Endometrium (tissue), 2 donors: Measurements from ENCODE around the gene PLS3.
"Not testable (repeated sequence)": the region's sequence is repeated elsewhere in the genome, so short reads cannot be mapped to it uniquely, and the experiment has no call there.

ENCODE experiments used
- FAIRE-seq: peaks from 2 replicates; lab custom pipeline; 2012; peaks lifted over from hg19 to GRCh38; lab: Jason Lieb, UNC
- donor health status: control.
- donor health status: control.

Gene PLS3

GRCh38 chrX:115609621-115610020 is 48.6 kb downstream of the PLS3 start:
- no peak for FAIRE-seq

GRCh38 chrX:115616943-115617563 is 56.1 kb downstream of the PLS3 start:
- FAIRE-seq, result no peak

- FAIRE-seq, result no peak
Measured at GRCh38 chrX:115622534-115622933, 61.6 kb downstream of the PLS3 start.

- FAIRE-seq, result no peak
Measured at GRCh38 chrX:115624916-115625315, 63.9 kb downstream of the PLS3 start.

- FAIRE-seq, result no peak
Measured at GRCh38 chrX:115625572-115626301, 64.8 kb downstream of the PLS3 start.

- no peak for FAIRE-seq
Measured at GRCh38 chrX:115630204-115630603, 69.2 kb downstream of the PLS3 start.

GRCh38 chrX:115632455-115632854 is 71.5 kb downstream of the PLS3 start:
- FAIRE-seq, result no peak

- FAIRE-seq, result not testable (repeated sequence)
Measured at GRCh38 chrX:115633397-115633796, 72.4 kb downstream of the PLS3 start.

GRCh38 chrX:115639334-115639880 is 78.4 kb downstream of the PLS3 start:
- FAIRE-seq, result no peak

- no peak for FAIRE-seq
Measured at GRCh38 chrX:115642311-115642710, 81.3 kb downstream of the PLS3 start.

- FAIRE-seq, result peak; percentile 95
Measured at GRCh38 chrX:115642895-115643530, 82.0 kb downstream of the PLS3 start.

- peak; percentile 57 for FAIRE-seq
Measured at GRCh38 chrX:115644397-115644796, 83.4 kb downstream of the PLS3 start.

- FAIRE-seq, result no peak
Measured at GRCh38 chrX:115649461-115650063, 88.6 kb downstream of the PLS3 start.

- no peak for FAIRE-seq
Measured at GRCh38 chrX:115650449-115650848, 89.5 kb downstream of the PLS3 start.

- FAIRE-seq, result no peak
Measured at GRCh38 chrX:115650916-115651315, 89.9 kb downstream of the PLS3 start.

- no peak for FAIRE-seq
Measured at GRCh38 chrX:115652221-115652620, 91.2 kb downstream of the PLS3 start.

GRCh38 chrX:115665122-115665521 is 104.1 kb downstream of the PLS3 start:
- no peak for FAIRE-seq

GRCh38 chrX:115679460-115679859 is 118.5 kb downstream of the PLS3 start:
- no peak for FAIRE-seq

GRCh38 chrX:115687595-115687994 is 126.6 kb downstream of the PLS3 start:
- no peak for FAIRE-seq

- no peak for FAIRE-seq
Measured at GRCh38 chrX:115689931-115690330, 129.0 kb downstream of the PLS3 start.

GRCh38 chrX:115690511-115691216 is 129.7 kb downstream of the PLS3 start:
- peak; percentile 96 for FAIRE-seq

- no peak for FAIRE-seq
Measured at GRCh38 chrX:115693476-115693875, 132.5 kb downstream of the PLS3 start.
